D721Med (cell line): ENCODE data around the gene CACNG3.

Experiments used
- DNase-seq: peaks from one replicate; pipeline ENCODE4 v3.0.0; 2011; ENCODE audit warnings: low spot score; ENCODE audit not compliant: insufficient read length
- FAIRE-seq: peaks from 2 replicates; lab custom pipeline; 2011; peaks lifted over from hg19 to GRCh38; lab: Jason Lieb, UNC
- TF ChIP-seq, protein P1 (sequence below): IDR thresholded peaks from 2 replicates; pipeline ENCODE4 v1.5.1; 2012; ENCODE audit warnings: mild to moderate bottlenecking, control low read depth; ENCODE audit not compliant: insufficient read depth; ENCODE audit errors: missing control alignments

Gene CACNG3

DNA sequence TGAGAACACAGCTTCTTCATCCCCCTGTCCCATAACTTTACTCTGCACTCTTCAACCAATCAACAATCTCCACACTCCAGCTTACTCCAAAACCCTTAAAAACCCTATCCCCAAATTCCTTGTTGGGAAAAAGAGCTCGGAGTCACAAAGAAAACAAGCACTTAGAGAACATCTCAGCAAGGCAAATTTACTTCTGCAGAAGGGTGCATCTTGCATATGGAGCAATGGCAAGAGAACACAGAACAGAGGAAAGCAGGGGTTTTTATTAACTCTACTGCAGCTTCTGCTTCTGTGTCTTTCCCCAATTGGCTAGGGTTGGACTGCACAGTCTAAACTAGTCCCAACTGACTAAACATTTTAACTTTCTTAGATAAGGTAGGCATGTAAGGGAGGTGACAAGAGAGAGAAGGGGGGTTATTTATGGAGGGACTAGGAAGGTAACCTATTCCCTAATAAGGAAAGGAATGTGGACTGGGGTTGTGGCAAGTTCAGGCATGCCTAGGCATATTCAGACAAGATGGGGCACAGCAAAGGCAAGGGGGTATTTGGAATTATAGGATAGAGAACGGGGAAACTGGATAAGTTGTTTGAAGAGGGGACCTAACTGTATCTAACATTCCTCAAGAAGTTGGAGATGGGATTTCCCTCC, 125.5 kb downstream of the CACNG3 start:
- TF ChIP-seq, protein P1, sequence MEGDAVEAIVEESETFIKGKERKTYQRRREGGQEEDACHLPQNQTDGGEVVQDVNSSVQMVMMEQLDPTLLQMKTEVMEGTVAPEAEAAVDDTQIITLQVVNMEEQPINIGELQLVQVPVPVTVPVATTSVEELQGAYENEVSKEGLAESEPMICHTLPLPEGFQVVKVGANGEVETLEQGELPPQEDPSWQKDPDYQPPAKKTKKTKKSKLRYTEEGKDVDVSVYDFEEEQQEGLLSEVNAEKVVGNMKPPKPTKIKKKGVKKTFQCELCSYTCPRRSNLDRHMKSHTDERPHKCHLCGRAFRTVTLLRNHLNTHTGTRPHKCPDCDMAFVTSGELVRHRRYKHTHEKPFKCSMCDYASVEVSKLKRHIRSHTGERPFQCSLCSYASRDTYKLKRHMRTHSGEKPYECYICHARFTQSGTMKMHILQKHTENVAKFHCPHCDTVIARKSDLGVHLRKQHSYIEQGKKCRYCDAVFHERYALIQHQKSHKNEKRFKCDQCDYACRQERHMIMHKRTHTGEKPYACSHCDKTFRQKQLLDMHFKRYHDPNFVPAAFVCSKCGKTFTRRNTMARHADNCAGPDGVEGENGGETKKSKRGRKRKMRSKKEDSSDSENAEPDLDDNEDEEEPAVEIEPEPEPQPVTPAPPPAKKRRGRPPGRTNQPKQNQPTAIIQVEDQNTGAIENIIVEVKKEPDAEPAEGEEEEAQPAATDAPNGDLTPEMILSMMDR: no peak
- DNase-seq (no peak), FAIRE-seq (no peak)

GRCh38 chr16:24382762-24383407, 126.8 kb downstream of the CACNG3 start:
- TF ChIP-seq, protein P1: no peak
- FAIRE-seq (no peak), DNase-seq (no peak)

DNA sequence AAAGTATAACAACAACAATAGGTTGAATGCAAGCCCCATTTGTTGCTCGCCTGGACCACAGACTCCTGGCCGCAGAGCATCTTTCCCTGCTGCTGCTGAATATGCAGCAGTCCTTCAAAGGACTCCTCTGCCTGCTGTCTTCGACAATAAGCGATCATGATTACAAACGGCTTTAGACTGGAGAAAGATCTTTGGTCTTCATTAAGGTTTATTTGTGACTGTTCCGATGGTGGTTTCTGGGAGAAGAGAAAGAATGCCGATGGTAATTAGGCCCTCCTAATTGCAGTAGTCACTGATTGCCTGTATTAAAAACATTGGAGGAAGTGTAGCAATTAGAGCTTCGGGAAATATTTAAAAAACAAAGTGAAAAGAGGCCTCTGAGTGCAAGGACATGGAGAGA, 138.2 kb downstream of the CACNG3 start:
- TF ChIP-seq, protein P1: no peak
- FAIRE-seq (no peak), DNase-seq (no peak)

GRCh38 chr16:24396350-24397271, 140.5 kb downstream of the CACNG3 start:
- TF ChIP-seq, protein P1: no peak
- FAIRE-seq (no peak), DNase-seq (no peak)

- no peak for DNase-seq
- TF ChIP-seq, protein P1: peak; percentile 25
- FAIRE-seq: no peak
Measured at GRCh38 chr16:24409045-24409444, 152.9 kb downstream of the CACNG3 start.
